A549 treated with Hydrocortisone at 1 μM for 4 hours (cell line): ENCODE results near the gene CELF1. TPM values are rescaled to one million over a fixed set of nuclear protein-coding genes. Genes with fewer than 3 reads are reported as not detected.

Experiments
- total RNA-seq: library from RNA; stranded (reverse); fragments of 200-300 nt; extraction: Qiagen RNA extraction; gene quantifications from 5 replicates; pipeline ENCODE4 v1.2.3, GENCODE V29; 2022

The CELF1 gene
- total RNA-seq, result 46.4 to 55.3 TPM (median 46.8 TPM) in 5 replicates

DNA sequence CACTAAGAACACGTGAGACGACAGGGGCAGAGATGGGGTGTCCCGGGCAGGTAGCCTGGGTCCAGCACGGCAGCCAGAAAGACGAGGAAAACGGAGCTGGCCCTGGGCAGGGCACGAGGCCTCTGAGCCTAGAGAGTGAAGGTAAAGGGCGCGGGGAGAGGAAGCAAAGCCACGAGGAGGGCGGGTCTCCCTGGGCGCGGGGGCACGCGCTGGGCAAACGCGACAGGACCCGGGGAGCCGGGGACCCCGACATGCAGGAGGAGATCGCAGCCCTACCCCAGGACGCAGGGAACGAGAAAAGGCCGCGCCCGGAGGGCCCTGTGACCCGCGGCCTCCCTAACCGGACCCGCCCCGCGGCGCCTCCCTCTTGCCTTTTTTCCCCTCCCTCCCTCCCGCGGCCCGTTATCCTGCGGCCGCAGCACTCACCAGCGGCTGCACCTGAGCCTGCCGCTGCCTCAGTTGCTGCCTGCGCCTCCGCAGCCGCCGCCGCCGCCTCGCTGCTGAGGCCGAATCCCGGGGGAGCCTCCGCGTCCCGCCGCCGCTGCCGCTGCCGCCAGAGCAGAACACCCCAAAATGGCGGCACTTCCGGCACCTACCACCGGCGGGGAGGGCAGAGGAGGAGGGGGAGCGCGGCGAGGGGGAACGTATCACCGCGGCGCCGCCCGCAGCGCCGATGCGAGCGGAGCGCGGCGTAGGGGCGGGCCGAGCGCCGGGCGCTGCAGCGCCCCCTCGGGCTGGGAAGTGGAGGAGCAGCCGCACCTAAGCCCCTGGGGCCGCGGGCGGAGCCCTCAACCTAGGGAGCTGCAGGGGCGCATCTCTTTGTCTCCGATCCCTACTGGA lies at the start of gene CELF1:
Gene CELF1 (minus strand): TSS at position 567 of the 840 bp plus-strand sequence. CDS start 53,609 bp downstream, outside the sequence.

DNA sequence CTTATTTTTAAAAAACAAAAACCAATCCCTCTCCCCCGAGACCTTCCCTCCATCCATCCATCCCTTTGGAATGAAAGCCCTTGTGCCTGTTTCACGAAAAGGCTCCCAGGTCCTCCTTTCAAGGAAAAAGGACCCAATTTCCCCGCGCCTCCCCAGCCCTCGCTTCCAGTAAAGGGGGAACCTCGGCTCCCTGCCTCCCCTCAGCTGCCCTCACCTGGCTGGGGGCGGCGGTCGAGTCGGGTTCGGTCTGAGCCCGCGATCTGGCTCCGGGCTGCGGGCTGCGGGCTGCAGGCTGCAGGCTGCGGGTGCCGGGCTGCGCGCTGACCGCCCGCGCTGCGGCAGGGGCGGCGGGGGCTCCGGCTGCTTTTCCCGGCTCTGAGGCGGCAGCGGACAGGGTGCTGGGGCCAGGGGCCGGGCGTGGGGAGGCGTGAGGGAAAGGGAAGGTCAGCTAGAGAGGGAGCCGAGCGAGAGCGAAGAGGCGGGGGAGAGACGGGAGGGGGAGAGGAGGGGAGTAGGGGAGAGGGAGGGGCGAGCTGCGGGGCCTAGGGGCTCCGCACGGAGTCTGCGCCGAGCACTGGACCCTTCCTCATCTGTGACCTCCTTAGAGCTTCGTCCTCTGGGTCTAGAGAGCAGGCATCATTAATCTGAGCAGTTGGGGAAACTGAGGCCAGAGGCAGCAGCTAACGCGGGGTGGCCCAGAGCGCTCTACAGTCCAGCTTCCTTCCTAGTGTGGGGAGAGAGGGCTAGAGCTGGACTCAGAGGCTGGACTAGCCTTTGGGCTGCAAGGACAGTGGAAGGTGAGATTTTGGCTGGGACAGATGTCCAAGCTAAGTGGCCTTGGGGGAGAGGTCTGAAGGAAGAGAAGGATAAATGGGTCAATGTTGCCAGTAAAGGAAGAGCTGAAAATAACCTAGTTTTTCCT lies 41.3 kb upstream of the CELF1 start, which contains the start of gene C1QTNF4:
Gene C1QTNF4 (minus strand): TSS at position 478 of the 922 bp plus-strand sequence. CDS start 3,601 bp downstream, outside the sequence.

DNA sequence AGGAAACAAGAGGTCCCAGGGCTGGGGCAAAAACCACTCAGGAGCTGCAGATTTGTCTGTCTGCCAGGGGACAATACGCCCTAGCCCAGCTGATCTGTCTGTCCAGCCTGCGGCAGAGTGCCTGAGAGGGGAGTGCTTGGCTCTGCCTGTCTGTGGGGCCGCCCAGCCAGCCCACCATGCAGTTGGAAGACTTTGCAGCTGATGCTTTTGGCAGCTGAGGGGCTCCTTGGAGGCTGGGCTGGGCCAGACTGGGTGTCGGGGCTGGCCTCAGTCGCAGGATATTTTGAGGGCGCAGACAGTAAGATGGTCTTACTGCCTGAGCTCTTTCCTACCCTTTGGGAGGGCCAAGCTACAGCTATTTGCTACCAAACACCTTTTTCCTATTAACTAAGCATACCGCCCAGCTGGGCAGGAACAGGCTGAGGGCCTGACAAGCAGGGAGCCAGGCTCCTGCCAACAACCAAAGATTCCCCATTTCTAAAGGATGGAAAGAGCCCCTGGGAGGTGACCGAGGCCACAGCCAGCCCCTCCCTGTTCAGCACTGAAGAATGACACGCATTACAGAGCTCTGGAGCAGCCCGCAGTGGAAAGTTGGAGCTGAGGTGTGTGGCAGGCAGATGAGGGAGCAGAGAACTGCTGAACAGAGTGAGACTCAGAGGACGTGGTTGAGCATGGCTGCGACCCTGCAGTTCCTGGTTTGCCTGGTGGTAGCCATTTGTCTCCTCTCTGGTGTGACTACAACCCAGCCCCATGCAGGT lies 33.3 kb upstream of the CELF1 start, which contains the start of gene FAM180B:
Gene FAM180B (plus strand): TSS at position 581 of the 758 bp plus-strand sequence. CDS start 91 bp downstream, at position 672.

DNA sequence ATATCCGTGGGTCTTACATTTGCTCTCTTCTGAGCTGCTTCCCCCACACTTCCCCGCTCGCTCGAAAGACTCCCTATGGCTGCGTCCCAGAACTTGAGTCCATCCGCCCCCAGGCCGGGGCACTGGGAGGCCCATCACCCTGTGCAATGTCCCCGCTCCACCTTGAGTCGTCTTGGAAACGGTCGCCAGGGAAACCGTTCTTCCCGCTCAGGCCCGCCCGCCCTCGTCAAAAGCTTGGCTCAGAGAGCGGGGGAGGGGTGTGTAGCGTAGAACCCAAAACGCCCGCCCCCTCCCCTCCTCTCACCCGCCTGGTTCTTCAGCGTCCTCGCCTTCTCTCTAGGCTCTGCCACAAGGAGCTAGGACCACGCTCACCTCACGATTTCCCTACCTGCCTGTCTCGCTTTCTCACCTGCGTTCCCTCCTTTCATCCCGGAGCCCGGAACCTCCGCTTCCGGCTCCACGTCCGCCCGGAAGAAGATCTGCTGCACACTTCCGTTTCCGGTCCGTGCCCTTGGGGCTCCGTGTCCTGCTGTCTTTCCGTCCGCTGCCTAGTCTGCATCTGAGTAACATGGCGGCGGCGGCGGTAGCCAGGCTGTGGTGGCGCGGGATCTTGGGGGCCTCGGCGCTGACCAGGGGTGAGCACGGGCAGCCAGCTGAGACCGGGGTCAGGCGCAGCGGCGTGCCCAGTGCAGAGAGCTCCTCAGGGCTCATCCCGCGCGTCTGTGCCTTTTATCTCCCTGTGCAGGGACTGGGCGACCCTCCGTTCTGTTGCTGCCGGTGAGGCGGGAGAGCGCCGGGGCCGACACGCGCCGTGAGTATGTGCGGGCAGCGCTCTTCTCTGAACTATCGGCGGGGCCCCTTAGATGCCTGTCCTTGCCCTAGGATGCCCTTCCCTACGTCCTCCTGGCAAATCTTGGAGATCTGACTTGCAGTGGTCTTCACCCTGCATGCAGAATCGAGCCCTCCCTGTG lies 25.9 kb upstream of the CELF1 start, which contains the start of the genes KBTBD4 and NDUFS3:
Gene KBTBD4 (minus strand): TSS at position 447 of the 971 bp plus-strand sequence. CDS start 19 bp downstream, at position 428.
Gene NDUFS3 (plus strand): TSS at position 551 of the 971 bp plus-strand sequence. CDS start 18 bp downstream, at position 569.

DNA sequence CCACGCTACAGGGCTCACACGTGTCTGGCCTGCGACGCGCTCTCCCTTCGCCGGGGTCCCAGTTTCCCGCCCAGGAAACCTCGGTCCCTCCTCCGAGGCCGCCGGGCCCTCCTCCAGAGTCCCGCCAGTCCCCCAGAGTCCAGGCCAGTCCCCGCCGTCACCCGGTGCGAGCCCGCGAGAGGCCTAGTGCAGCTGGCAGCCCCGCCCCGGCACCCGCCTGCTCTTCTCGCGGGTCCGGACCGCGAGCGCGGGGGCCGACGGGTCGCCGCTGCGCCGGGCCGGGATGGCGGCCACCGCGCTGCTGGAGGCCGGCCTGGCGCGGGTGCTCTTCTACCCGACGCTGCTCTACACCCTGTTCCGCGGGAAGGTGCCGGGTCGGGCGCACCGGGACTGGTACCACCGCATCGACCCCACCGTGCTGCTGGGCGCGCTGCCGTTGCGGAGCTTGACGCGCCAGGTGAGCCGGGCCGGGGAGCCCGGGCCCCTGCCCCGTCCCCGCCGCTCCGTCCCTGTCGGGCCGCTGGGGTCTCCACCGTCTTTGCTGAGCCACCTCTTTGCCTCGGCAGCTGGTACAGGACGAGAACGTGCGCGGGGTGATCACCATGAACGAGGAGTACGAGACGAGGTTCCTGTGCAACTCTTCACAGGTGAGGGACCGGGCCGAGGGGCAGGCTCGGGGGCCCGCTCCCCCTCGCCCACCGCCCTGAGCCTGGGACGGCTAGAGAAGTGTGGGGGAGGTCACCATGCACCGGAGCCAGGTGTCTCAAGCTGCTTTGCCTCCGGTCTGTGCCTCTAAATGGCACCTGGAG lies 12.6 kb upstream of the CELF1 start, which contains the start of gene PTPMT1:
Gene PTPMT1 (plus strand): TSS at position 260 of the 809 bp plus-strand sequence. CDS start 24 bp downstream, at position 284.

DNA sequence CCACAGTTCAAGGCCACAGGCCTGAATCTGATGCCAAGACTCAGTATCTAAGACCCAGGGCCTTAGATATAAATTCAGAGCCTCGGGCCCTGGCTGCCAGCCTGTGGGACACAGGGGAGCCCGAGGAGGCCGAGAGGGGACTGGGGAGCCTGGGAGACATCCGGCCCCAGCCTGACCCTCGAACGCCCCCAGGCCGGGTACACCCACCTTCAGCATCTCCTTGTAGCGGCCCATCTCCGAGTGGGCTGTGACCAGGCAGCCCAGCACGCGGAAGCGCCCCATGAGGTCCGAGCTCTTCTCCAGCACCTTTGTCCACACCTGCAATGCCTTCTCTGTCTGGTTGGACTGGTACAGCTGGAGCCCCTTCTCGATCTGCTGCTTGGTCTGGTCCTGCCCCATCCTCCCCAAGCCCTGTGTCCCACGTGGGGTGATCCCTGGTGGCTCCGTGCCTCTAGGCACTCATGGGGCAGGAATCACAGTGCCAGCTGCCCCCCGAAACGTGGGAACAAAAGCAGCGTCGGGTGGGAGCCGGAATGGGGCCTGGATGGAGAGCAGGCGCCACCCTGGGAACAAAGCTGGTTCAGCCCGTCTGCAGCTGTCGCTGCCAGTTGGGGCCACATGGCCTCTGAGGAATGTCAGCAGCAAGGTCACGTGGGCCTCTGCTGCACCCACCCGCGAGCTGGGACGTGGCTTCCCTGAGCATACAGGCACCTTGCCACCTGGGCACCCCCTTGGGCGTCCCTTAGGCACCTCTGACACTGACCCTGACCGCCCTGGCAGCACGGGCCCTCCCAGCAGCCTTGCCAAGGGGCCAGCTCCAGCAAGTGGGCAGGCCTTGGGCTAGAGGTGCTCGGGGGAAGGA lies 104.1 kb downstream of the CELF1 start, which contains the start of gene RAPSN:
Gene RAPSN (minus strand): TSS at position 571 of the 862 bp plus-strand sequence. CDS start 172 bp downstream, at position 399.

DNA sequence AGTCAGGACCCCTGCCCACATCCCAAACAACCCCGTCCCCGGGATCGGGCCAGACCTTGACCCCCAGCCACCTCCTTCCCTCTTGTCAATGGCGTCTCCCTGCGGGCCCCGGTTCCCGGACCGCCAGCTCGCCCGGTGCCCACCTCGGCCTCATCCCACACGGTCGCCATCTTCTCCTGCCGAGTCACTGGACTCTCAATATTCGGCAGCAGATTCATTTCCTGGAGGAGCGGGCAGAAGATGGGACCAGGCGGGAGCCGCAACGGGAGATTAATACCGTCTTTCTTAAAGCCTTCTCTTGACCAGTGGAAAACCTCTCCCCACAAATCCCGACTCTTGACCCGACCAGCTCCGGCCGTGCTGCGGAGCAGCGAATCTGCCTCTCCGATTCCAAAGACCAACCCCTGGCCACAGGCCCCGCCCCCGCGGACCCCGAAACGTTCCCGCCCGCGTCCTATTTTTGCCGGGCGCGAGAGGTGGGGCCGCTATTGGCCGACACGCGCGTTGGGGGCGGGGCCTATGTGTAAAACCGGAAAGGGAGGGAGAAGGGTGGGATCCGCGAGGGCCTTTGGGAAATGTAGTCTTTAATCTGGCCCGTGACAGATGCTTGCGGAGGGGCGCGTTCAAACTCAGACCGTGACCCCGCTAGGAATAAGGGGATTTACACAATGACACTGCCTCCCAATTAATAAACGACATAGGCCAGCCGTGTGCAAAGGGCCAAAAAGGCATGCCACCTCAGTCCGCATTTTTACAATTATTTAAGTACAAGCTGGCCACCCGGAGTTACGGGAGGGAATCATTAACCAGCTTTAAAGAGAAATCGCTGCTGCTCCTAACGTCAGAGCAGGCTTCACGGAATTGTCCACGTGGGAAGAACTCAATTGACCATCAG lies 126.6 kb downstream of the CELF1 start, which contains the start of gene PSMC3:
Gene PSMC3 (minus strand): TSS at position 378 of the 895 bp plus-strand sequence. CDS start 160 bp downstream, at position 218.

Other genes with a start within 250 kb of the CELF1 start
- 0.06 to 0.07 TPM (median 0.06 TPM) in 4 of 5 replicates, not detected in the other for gene MYBPC3, start 200.4 kb downstream of the CELF1 start, total RNA-seq
- gene SPI1, start 174.6 kb downstream of the CELF1 start, total RNA-seq, result 0.08 to 0.20 TPM (median 0.14 TPM) in 3 of 5 replicates, not detected in the others
- gene SLC39A13, start 144.5 kb downstream of the CELF1 start, total RNA-seq, result 48.2 to 63.7 TPM (median 53.8 TPM) in 5 replicates
- gene PSMC3, start 126.7 kb downstream of the CELF1 start, total RNA-seq, result 185 to 242 TPM (median 190 TPM) in 5 replicates
- gene RAPSN, start 104.0 kb downstream of the CELF1 start, total RNA-seq, result 0.09 to 0.24 TPM (median 0.18 TPM) in 4 of 5 replicates, not detected in the other
- gene PTPMT1, start 12.5 kb upstream of the CELF1 start, total RNA-seq, result 52.6 to 77.9 TPM (median 76.2 TPM) in 5 replicates
- 17.8 to 23.1 TPM (median 18.3 TPM) in 5 replicates for gene KBTBD4, start 25.8 kb upstream of the CELF1 start, total RNA-seq
- 104 to 144 TPM (median 131 TPM) in 5 replicates for gene NDUFS3, start 25.9 kb upstream of the CELF1 start, total RNA-seq
- not detected in 5 replicates for gene FAM180B, start 33.5 kb upstream of the CELF1 start, total RNA-seq
- 0.09 to 0.21 TPM in 2 of 5 replicates, not detected in the others for gene C1QTNF4, start 41.3 kb upstream of the CELF1 start, total RNA-seq
- gene MTCH2, start 89.4 kb upstream of the CELF1 start, total RNA-seq, result 116 to 148 TPM (median 142 TPM) in 5 replicates
- gene AGBL2, start 162.2 kb upstream of the CELF1 start, total RNA-seq, result 0.64 to 1.4 TPM (median 1.1 TPM) in 5 replicates
- gene FNBP4, start 214.2 kb upstream of the CELF1 start, total RNA-seq, result 40.4 to 54.4 TPM (median 49.6 TPM) in 5 replicates